Endodermal cell (in vitro differentiated cells): ENCODE measurements around the gene ZDHHC14. TPM values are rescaled to one million over a fixed set of nuclear protein-coding genes. Genes with fewer than 3 reads are reported as not detected.

Source experiments
- DNase-seq: peaks from one replicate; pipeline ENCODE4 v3.0.0-alpha.2; 2017
- H3K27ac ChIP-seq: 2 replicates; pipeline ENCODE4 v1.5.1; 2013; ENCODE audit warnings: mild to moderate bottlenecking, low read depth, low read length, moderate library complexity
- H3K27me3 ChIP-seq: 2 replicates; pipeline ENCODE4 v1.6.1; 2013; ENCODE audit warnings: mild to moderate bottlenecking, low read length, moderate library complexity; ENCODE audit not compliant: insufficient read depth, control insufficient read depth, poor library complexity, severe bottlenecking
- H3K36me3 ChIP-seq: 2 replicates; pipeline ENCODE4 v1.7.0; 2013; ENCODE audit warnings: mild to moderate bottlenecking, low read length, moderate library complexity; ENCODE audit not compliant: control insufficient read depth, insufficient read depth
- H3K4me1 ChIP-seq: one replicate; pipeline ENCODE4 v1.7.0; 2013; ENCODE audit warnings: low read length; ENCODE audit not compliant: control insufficient read depth, insufficient read depth
- H3K4me3 ChIP-seq: 2 replicates; pipeline ENCODE4 v1.5.1; 2013; ENCODE audit warnings: mild to moderate bottlenecking, low read length, moderate library complexity
- H3K9ac ChIP-seq: 2 replicates; pipeline ENCODE4 v1.6.1; 2013; ENCODE audit warnings: mild to moderate bottlenecking, low read length, moderate library complexity; ENCODE audit not compliant: poor library complexity, severe bottlenecking; ENCODE audit errors: extremely low read depth
- H3K9me3 ChIP-seq: 2 replicates; pipeline ENCODE4 v1.6.1; 2013; ENCODE audit warnings: mild to moderate bottlenecking, low read length, moderate library complexity; ENCODE audit not compliant: control insufficient read depth
- H3K27ac Mint-ChIP-seq: 2 replicates; pipeline ENCODE4 v1.8.0; 2020; ENCODE audit warnings: mixed read lengths
- H3K27me3 Mint-ChIP-seq: 2 replicates; pipeline ENCODE4 v1.8.0; 2021; ENCODE audit warnings: mild to moderate bottlenecking, mixed read lengths; ENCODE audit not compliant: insufficient read depth
- H3K36me3 Mint-ChIP-seq: 2 replicates; pipeline ENCODE4 v1.8.0; 2020; ENCODE audit warnings: low read depth, mixed read lengths
- H3K4me1 Mint-ChIP-seq: 2 replicates; pipeline ENCODE4 v1.8.0; 2020; ENCODE audit warnings: mixed read lengths
- H3K4me3 Mint-ChIP-seq: 2 replicates; pipeline ENCODE4 v1.8.0; 2020; ENCODE audit warnings: mild to moderate bottlenecking, moderate library complexity, mixed read lengths
- H3K9me3 Mint-ChIP-seq: 2 replicates; pipeline ENCODE4 v1.8.0; 2020; ENCODE audit warnings: mild to moderate bottlenecking, mixed read lengths
- CTCF ChIP-seq: fragments of 200-600 bp; sonication (generic); conservative IDR thresholded peaks from 2 replicates; pipeline ENCODE4 v1.5.0; 2021; ENCODE audit warnings: antibody characterized with exemption, mild to moderate bottlenecking
- WGBS, 2 experiments: methylation state at CpG; one replicate each; pipeline versions ENCODE4 v1.1.5 to v1.1.7; 2013; ENCODE audit warnings: missing lambda C conversion rate in 2 of 2, mixed read lengths in 1 of 2; ENCODE audit not compliant: insufficient coverage in 1 of 2, insufficient read length in 1 of 2; 5-methylcytosine and 5-hydroxymethylcytosine counted together
- total RNA-seq, 2 donors: library from RNA; stranded (reverse); fragmentation: NEBNext Ultra II Directional in 1 of 2; extraction: Animal tissue kit (Norgen Biotek cat#: 25700) in 1 of 2; gene quantifications; 2 replicates in 1 of 2; 3 replicates in 1 of 2; pipeline ENCODE4 v1.2.1, GENCODE V29; 2021

ZDHHC14 gene
- total RNA-seq, 2 donors from 2014 or later, result 2.3 to 4.5 TPM

GRCh38 chr6:157600807-157601206 is 219.8 kb downstream of the ZDHHC14 start:
- Mint-ChIP-seq H3K4me1 (no peaks in the 10 kb centered on the region), H3K4me3 (no peak overlapping the region), H3K36me3 (no peaks in the 10 kb centered on the region), H3K9me3 (no peaks in the 10 kb centered on the region), H3K27ac (no peak overlapping the region), H3K27me3 (no peaks in the 10 kb centered on the region)
- WGBS, 2 experiments, result 89 to 96% methylated on average over 11 to 14 of the region's 15 CpGs
- Histone ChIP-seq H3K27ac (no peak overlapping the region), H3K4me3 (no peak overlapping the region), H3K27me3 (no peaks in the 10 kb centered on the region), H3K9ac (no peak overlapping the region), H3K9me3 (no peaks in the 10 kb centered on the region), H3K4me1 (no peaks in the 10 kb centered on the region), H3K36me3 (no peaks in the 10 kb centered on the region)
- no peak for DNase-seq
- TF ChIP-seq CTCF, result no peak

DNA sequence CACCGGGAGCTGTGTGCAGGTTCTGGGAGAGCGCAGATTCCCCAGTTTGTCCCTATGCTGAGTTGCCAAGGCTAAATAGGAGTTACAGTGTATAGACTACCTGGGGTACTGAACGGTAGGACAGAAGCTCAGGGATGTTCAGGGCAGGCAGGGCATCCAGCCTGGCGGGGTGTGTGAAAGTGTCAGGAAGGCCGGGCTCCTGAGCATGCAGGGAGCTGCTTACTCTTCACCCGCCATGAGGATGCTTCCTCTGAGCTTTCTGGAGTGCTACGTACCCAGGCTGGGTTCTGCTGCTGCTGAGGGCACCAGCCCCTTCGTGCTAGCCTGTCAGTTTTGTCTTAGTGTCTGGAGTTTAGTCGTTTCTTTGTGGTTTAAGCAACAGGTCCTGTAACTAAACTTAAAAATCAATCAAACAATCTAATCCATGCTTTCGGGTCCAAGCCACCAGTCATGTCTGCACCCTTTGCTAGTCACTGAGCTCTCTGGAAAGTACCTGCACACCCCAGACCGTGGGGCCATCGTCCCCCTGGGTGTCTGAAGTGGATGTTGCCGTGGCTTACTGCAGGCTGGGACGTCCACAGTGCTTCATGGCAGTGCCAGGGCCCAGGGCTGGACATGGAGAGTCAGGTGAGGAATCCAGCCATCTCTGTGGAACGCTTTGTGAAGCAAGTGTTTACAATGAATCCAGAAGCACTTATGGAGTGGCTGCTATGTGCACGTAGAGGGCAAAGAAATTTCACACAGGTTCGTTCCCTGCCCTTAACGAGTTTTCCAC is 221.7 kb downstream of the ZDHHC14 start:
- Histone ChIP-seq H3K9me3 (no peaks in the 10 kb centered on the region), H3K36me3 (no peaks in the 10 kb centered on the region), H3K27ac (no peak overlapping the region), H3K9ac (no peak overlapping the region), H3K4me1 (peaks cover 4% of the 10 kb centered on the region), H3K27me3 (no peaks in the 10 kb centered on the region), H3K4me3 (no peak overlapping the region)
- no peak for DNase-seq
- H3K27ac Mint-ChIP-seq, result no peak overlapping the region
- 92 to 95% methylated on average over 11 to 18 of the region's 18 CpGs for WGBS, 2 experiments
- H3K4me3 Mint-ChIP-seq, result no peak overlapping the region
- H3K27me3 Mint-ChIP-seq, result no peaks in the 10 kb centered on the region
- H3K9me3 Mint-ChIP-seq, result no peaks in the 10 kb centered on the region
- no peaks in the 10 kb centered on the region for H3K36me3 Mint-ChIP-seq
- TF ChIP-seq CTCF, result no peak
- peaks cover 15% of the 10 kb centered on the region for H3K4me1 Mint-ChIP-seq

GRCh38 chr6:157603314-157603940 is 222.4 kb downstream of the ZDHHC14 start:
- Histone ChIP-seq H3K27ac (no peak overlapping the region), H3K4me1 (peaks cover 6% of the 10 kb centered on the region), H3K4me3 (no peak overlapping the region), H3K9ac (no peak overlapping the region), H3K9me3 (no peaks in the 10 kb centered on the region), H3K36me3 (no peaks in the 10 kb centered on the region), H3K27me3 (no peaks in the 10 kb centered on the region)
- 91 to 93% methylated on average over 11 to 13 of the region's 13 CpGs for WGBS, 2 experiments
- H3K27ac Mint-ChIP-seq, result no peak overlapping the region
- no peaks in the 10 kb centered on the region for H3K9me3 Mint-ChIP-seq
- no peak for DNase-seq
- H3K27me3 Mint-ChIP-seq, result no peaks in the 10 kb centered on the region
- H3K36me3 Mint-ChIP-seq, result no peaks in the 10 kb centered on the region
- no peak for TF ChIP-seq CTCF
- H3K4me1 Mint-ChIP-seq, result peaks cover 22% of the 10 kb centered on the region
- H3K4me3 Mint-ChIP-seq, result no peak overlapping the region
